SH-SY5Y (cell line): ENCODE data around the gene HDAC9.

Source experiments
- GATA2 ChIP-seq: IDR thresholded peaks from 2 replicates; pipeline ENCODE4 v1.6.1; 2011; ENCODE audit warnings: mild to moderate bottlenecking, low read depth, low read length
- GATA3 ChIP-seq: IDR thresholded peaks from 2 replicates; pipeline ENCODE4 v1.6.1; 2011; ENCODE audit warnings: low read depth, mild to moderate bottlenecking, low read length, moderate library complexity

The HDAC9 gene

DNA sequence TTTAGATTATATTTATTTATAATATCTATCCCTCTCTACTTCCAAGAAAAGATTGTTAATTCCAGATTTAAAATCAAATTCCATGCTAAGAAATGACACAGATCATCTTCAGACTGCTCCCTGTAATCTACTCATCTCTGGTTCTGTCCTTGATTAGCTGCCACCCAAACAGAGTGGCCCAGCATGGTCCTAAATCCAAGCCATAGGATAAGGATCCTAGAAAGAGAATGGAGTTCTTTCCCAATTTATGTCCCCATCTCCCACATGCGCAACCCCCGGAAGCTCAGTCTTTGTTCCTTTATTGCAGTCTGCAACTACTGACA is 23.4 kb upstream of the HDAC9 start:
- TF ChIP-seq GATA2 (peak; percentile 64), GATA3 (peak; percentile 50; the same call in 1 of the 2 replicates)

DNA sequence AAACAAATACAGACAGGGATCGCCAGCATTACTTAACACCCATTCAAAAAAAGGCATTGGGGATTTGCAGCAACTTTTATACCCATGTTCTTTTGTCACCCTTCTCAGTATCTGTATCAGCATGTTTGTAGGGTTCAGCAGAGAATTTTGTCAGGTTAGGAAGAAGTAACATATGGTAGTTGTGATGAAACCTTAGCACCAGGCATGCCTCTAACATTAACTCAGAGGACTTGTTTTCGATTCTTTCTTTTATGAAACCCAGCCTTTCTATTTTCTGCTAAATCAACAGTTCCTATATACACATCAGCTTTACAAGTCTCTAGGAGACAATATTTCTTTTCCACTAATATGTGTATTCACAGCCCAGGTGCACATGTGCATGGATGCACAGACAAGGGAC is 22.4 kb upstream of the HDAC9 start:
- no peak for TF ChIP-seq GATA3
- no peak for TF ChIP-seq GATA2

DNA sequence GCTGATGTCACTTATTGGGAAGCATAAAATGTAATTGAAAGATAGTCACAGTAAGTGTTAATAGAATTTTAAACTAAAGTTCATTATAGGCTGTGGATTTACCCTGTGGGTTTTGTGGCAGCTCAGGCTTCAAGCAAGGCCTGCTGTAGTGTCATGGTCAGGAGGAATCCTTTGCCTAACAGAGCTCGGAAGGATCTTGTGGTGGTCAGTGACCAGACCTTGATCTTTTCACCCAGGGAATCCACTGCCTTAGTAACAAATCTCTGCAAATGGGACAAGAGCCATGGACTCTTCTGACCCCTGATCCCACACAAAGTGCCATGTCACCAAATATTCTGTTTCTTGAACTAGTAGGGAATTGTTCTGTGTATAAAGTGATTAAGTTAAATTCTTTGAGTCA is 20.6 kb upstream of the HDAC9 start:
- TF ChIP-seq GATA3 (no peak), GATA2 (no peak)

DNA sequence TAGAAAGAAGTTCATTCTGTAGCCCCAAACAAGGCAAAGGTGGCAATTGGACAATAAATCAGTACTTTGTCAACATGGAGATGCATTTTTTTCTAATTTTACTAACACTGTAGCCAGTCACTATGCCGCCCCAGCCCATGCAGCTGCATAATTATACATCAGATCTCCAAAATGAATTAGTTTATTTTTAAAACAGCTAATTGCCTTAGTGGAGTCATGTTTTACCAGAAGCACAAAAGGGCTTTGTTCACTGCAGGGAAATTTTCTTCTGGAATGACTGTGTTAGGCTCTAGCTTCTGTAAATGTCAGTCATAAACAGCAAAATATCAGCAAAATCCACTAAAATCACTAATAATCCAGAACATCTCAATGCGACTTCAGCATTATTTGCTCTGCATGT is 20.1 kb upstream of the HDAC9 start:
- TF ChIP-seq GATA3: no peak
- TF ChIP-seq GATA2: no peak

DNA sequence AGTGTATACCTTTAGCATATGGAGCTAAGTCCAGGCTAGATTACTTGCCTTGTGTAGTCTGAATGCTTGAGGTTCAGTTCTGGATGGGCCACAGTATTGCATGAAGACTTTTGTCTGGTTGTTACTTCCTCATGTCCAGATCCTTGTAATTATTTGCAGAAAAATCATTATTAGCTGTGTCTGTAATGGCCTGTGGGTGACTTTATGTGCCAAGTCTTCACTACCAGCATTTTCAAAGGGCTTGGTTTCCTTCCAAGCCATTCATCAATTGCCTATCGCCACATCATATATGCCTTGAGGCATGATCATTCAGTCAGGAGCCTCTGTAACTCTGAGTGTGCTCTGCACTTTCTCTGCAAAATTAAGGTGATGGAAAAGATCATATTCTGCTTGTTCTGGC is 13.8 kb upstream of the HDAC9 start:
- no peak for TF ChIP-seq GATA3
- TF ChIP-seq GATA2: no peak; the same call in 1 of the 2 replicates

DNA sequence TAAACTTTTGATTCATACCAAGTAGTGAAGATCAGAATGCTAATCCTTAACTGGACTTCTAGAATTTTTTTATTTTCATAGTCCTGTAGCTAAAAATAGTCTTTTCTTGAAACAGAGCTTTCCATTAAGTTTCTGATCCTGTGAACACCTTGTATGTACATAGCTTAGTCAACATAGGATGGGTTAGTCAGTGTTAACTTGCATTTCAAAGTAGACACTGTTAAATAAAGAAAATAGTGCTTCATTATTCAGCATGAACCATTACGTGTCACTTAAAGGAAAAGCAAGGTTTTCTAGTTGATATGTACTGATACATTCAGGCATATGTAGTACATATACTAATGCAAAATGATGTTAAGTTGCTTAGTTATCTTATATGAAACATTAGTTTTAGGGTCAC is 7.5 kb upstream of the HDAC9 start:
- TF ChIP-seq GATA3: no peak
- TF ChIP-seq GATA2: no peak

DNA sequence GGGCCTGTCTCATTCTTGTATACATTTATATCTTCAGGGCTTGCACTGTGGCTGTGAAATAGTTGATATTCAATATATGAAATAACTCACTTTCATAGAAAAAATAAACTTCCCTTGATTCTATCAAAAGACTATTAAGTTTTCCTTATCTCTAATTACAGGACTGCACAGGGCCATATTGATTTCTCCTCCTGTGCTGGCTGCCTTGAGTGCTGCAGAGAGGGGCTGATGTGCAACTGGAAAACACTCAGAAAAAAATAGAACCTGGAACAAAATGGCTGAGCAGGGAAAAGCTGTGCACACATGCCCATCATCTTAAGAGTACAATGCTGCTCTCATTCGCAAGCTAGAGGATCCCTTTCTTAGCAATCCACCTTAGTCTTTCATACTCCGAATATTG is 5.9 kb upstream of the HDAC9 start:
- no peak for TF ChIP-seq GATA3
- peak; percentile 26; the same call in 1 of the 2 replicates for TF ChIP-seq GATA2

DNA sequence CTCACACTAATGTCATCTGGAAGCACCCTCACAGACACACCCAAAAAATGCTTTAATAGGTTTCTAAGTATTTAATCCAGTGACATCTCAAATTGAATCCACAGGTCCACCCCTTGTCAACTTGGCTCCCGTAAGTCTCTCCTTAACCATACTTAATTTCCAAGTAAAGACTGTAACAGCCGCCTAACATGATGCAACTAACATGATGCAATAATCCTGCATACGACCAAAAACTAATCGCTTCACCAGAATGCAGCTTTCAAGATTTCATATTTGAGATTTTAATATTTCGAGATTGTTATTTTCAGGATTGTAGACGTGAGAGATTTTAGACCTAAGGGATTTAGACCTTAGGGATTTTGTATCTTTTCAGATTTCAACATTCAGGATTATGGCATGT is 3.7 kb upstream of the HDAC9 start:
- no peak for TF ChIP-seq GATA3
- no peak for TF ChIP-seq GATA2

DNA sequence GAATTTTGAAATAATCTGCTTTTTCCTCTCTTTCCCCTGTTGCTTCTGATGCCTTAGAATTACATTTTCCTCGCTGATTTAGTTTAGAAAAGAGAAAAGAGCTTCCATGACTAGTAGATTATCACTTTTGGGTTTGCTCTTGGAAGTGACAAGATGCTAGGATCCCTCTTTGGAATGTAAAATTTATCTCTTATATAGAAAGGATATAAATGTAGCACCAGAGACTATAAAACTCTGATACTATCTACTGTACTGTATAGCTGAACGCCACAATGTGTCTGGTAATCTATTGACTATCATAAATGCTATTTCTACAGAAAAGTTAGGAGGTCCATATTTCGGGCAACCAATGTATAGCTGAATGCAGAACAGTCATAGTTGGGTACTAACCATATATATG is 1.1 kb upstream of the HDAC9 start:
- TF ChIP-seq GATA2 (no peak), GATA3 (peak; percentile 58)

DNA sequence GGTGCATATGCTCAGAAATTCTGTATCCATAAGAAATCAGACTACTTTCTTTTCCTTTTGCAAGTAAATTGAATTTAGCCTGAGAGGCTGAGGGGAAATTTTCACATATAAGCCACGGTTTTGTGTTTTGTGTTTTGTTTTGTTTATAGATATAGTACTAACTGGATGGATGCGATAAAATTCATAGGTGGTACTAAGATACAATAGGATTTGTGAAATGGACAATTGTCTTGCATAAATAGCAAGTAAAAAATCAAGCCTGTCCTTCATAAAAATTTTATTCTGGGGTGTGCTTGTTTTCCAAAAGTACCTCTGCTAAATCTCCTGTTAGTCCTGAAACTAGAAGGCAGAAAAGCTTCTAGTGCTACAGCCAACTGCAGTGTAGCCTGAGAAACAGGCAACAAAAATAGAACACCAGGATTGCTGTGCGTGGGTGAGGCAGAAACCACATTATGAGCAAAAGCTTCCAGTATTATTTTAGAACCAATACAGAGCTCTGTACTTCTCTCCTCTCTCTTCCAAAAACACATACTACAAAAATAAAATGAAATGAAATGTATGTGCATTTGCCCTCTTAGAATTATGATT is 634 bp upstream of the HDAC9 start:
- no peak for TF ChIP-seq GATA3
- TF ChIP-seq GATA2: no peak

DNA sequence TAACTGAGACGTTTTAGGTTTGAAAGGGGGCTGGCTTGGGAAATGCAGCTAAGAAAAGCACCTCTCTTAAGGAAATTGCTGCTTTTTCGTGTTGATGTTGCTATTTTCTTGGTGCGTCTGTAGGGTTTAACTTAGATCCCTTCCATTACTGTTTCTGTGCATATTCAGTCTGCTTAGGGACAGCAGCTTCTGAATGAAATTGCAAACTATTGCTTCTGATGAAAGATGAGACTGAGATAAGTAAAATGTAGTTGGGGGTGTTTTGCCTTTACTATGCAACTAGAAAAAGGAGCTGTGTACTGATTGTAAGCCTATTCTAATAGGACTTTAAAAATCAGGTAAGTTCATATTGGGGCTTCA is 772 bp downstream of the HDAC9 start:
- no peak for TF ChIP-seq GATA3
- peak; percentile 42; the same call in 1 of the 2 replicates for TF ChIP-seq GATA2

DNA sequence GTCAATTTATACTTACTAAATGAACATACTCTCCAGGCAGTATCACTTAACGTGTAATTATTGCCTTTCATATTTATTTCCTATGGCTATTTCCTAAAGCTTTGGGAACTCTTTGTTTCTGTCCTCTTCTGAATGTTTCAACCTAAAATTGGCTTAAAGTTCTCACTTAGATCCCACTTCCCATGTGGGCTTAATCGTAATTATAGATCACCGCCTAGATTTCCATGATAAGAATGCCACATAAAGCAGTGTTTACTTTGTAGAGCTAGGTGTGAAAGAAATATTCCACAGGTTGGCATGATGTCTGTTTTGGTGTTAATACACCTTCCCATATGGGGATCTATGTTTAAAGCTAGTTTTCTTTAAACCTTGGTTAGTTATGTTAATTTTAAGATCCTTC is 1.5 kb downstream of the HDAC9 start:
- TF ChIP-seq GATA2 (peak; percentile 75), GATA3 (peak; percentile 90)

DNA sequence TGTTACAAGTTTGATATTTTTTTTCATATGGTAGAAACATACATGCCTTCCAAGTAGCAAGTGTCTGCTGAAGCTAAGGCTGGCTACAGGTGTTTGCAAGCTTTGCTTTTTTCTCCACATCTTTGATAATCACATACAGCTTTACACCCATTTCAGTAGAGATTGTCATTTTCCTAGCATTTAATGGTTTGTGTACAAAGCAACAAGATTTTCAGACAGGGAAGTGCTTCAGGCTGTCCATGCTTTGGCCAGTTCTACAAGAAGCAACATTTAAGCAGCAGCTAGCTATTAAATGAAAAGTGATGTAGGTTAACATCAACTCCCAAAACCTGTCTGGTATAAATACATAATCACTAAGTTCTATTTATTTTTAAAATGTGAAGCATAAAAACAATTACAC is 2.3 kb downstream of the HDAC9 start:
- TF ChIP-seq GATA3 (no peak), GATA2 (no peak)

DNA sequence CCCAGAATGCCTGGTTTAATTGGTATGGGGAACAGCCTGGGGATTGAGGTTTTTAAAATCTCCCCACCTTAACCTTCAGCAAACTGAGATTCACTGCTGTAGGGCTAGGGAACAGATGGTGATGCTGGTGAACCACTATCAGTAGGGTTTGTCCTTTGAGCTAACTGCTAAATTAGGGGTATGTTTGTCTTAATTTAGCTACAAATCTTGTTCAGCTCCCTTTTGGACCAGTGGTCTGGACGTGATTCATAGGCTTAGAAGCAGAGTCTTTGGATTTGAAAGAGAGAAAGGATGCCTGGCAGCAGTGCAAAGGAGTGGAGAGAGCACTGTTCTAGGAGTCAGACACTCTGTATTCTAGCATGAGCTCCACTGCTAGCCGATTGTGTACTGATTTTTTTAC is 2.8 kb downstream of the HDAC9 start:
- TF ChIP-seq GATA3: no peak
- no peak for TF ChIP-seq GATA2

DNA sequence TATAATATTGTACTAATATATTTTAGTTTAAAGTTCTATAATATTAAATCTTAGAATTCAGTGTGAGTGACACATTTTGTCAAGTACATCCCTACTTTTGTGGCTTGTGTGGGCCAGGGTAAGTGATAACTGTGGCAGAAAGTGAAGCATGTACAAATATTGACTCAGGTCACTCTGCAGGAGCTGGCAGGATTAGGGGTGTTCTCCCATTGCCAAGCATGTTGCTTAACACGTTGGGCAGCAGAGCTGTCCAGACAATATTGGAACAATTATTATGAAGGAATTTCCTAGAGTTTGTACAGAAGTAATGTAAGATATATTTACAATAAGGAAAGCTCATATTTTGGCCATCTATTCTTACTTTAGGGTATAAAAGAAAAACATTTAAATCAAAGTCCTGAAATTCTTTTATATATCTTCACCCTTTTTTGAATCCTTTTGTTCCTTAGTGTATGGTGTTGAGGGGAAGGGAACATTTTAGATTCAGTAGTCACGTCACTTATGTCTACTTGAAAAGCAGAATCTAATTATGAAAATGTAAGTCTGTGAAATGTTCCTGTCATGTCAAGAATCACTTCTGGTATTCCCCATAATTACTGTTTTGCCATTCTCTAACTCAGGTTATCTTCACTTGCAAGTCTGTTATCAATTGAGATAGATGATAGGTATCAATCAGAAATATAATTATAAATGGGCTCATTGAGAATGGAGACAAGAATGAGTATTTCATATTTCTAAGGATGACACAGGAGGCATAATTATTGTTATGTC is 4.0 kb downstream of the HDAC9 start:
- TF ChIP-seq GATA3 (peak; percentile 78), GATA2 (no peak)

DNA sequence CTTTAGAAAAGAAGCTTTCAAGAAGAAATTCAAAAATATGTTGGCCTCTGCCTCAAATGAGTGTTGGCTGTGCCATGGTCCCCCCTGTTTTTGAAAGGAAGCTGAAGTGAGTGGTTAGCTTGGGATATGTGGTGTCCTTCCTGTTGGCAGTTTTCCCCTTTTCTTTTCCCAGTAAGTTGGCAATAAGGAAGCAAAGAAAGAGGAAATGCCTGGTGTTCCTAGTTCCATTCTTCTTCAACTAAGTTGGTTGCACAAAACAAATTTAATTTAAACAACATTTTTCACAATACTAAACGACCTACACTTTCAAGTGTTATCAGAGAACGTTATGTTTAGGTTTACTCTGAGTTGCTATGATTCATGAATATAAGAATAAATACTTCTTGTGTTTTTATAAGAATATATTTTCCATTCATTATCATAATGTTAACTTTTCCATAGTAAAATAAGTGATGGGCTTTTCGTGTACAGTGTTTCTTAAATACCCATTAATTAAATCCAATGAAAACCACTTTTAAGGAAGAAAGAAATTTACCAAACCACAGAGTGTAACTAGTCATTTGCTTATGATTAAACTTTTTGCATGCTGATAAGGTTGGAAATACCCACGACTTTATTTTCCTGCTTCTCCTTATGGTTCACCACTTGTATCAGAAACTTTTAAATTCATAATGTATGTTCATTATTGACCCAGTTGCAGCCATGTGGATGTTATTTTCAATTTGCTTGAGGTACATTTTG is 7.7 kb downstream of the HDAC9 start:
- no peak for TF ChIP-seq GATA2
- no peak for TF ChIP-seq GATA3
